B cell (primary cell): Measurements from ENCODE around the gene HS3ST2. TPM values are rescaled to one million over a fixed set of nuclear protein-coding genes. Genes with fewer than 3 reads are reported as not detected.

Experiments
- ATAC-seq: fragments of 200-7000 bp; cut with Tn5 transposase; one replicate; pipeline ENCODE4 v1.10.0; 2021; ENCODE audit warnings: low read depth, mild to moderate bottlenecking, moderate number of reproducible peaks, moderate library complexity
- CTCF ChIA-PET: fragments of 350-600 bp; sonication (Branson Sonifier 250); formaldehyde crosslinking; loops from one replicate; lab custom pipeline; 2021; ENCODE audit warnings: antibody characterized with exemption, inconsistent platforms; lab: Charles Lee
- POLR2A ChIA-PET: fragments of 350-600 bp; sonication (Branson Sonifier 250); formaldehyde crosslinking; loops from one replicate; lab custom pipeline; 2021; ENCODE audit warnings: antibody characterized with exemption; lab: Charles Lee
- DNase-seq: peaks from one replicate; pipeline ENCODE4 v3.0.0; 2013
- H2AFZ ChIP-seq: 2 replicates; pipeline ENCODE4 v1.6.1; 2012; ENCODE audit warnings: mild to moderate bottlenecking, low read depth, low read length; ENCODE audit not compliant: insufficient read depth, poor library complexity, severe bottlenecking
- H3K27ac ChIP-seq, 2 donors: 1 replicate in 1 of 2; 2 replicates in 1 of 2; pipeline ENCODE4 v1.5.1; 2012 to 2013; ENCODE audit warnings: low read length in 2 of 2, mild to moderate bottlenecking in 2 of 2, moderate library complexity in 1 of 2
- H3K27me3 ChIP-seq, 4 experiments: fragments of 200-600 bp in 1 of 4; sonication (generic) in 1 of 4; replicated peaks in 1 of 4; 1 replicate in 2 of 4; 2 replicates in 2 of 4; pipeline versions ENCODE4 v1.6.1 to v1.7.0; 2013 to 2016; ENCODE audit warnings: low read length in 3 of 4, mild to moderate bottlenecking in 2 of 4, mixed read lengths in 1 of 4, moderate library complexity in 1 of 4; ENCODE audit not compliant: insufficient read depth in 4 of 4, control insufficient read depth in 3 of 4; ENCODE audit errors: control extremely low read depth in 1 of 4
- H3K36me3 ChIP-seq, 2 experiments: replicated peaks in 1 of 2; 1 replicate in 1 of 2; 2 replicates in 1 of 2; pipeline versions ENCODE4 v1.6.1 to v1.7.1; 2013; ENCODE audit warnings: low read length in 1 of 2; ENCODE audit not compliant: insufficient read depth in 2 of 2, control insufficient read depth in 1 of 2; ENCODE audit errors: control extremely low read depth in 1 of 2, extremely low read depth in 1 of 2
- H3K4me1 ChIP-seq, 2 donors: fragments of 200-600 bp in 1 of 2; sonication (generic) in 1 of 2; 1 replicate in 1 of 2; 2 replicates in 1 of 2; pipeline versions ENCODE4 v1.5.1 to v1.6.1; 2013 to 2017; ENCODE audit warnings: low read length in 2 of 2; ENCODE audit not compliant: control insufficient read depth in 2 of 2, insufficient read depth in 2 of 2
- H3K4me2 ChIP-seq: replicated peaks from 2 replicates; pipeline ENCODE3; 2012; ENCODE audit warnings: mild to moderate bottlenecking, low read depth, low read length; ENCODE audit not compliant: poor library complexity, severe bottlenecking
- H3K4me3 ChIP-seq, 5 experiments: fragments of 200-600 bp in 1 of 5; sonication (generic) in 1 of 5; 1 replicate in 3 of 5; 2 replicates in 2 of 5; pipeline versions ENCODE4 v1.5.1 to v1.7.0; 2011 to 2016; ENCODE audit warnings: low read length in 4 of 5, mild to moderate bottlenecking in 4 of 5, low read depth in 2 of 5, control low read depth in 1 of 5, moderate library complexity in 1 of 5; ENCODE audit not compliant: insufficient read depth in 1 of 5; ENCODE audit errors: control extremely low read depth in 1 of 5, extremely low read depth in 1 of 5
- H3K79me2 ChIP-seq: fragments of 200-600 bp; sonication (generic); one replicate; pipeline ENCODE4 v1.6.0; 2016; ENCODE audit warnings: low read length; ENCODE audit not compliant: control insufficient read depth, insufficient read depth
- H3K9ac ChIP-seq: fragments of 200-600 bp; sonication (generic); 2 replicates; pipeline ENCODE4 v1.6.1; 2017; ENCODE audit warnings: mild to moderate bottlenecking, low read length, moderate library complexity
- H3K9me3 ChIP-seq, 3 donors: one replicate each; pipeline versions ENCODE4 v1.6.1 to v1.7.1; 2013; ENCODE audit warnings: low read length in 2 of 3; ENCODE audit not compliant: control insufficient read depth in 2 of 3, insufficient read depth in 1 of 3; ENCODE audit errors: control extremely low read depth in 1 of 3
- H4K20me1 ChIP-seq: 2 replicates; pipeline ENCODE4 v1.6.0; 2012; ENCODE audit warnings: mild to moderate bottlenecking, low read length; ENCODE audit not compliant: insufficient read depth, control insufficient read depth, poor library complexity, severe bottlenecking
- H3K27ac Mint-ChIP-seq: one replicate; pipeline ENCODE4 v1.8.0; 2021; ENCODE audit warnings: mixed read lengths
- H3K27me3 Mint-ChIP-seq: one replicate; pipeline ENCODE4 v1.8.0; 2021; ENCODE audit warnings: mixed read lengths
- H3K4me1 Mint-ChIP-seq: one replicate; pipeline ENCODE4 v1.8.0; 2021; ENCODE audit warnings: mixed read lengths
- H3K4me3 Mint-ChIP-seq: one replicate; pipeline ENCODE4 v1.8.0; 2021; ENCODE audit warnings: mixed read lengths
- H3K9me3 Mint-ChIP-seq: one replicate; pipeline ENCODE4 v1.8.0; 2022; ENCODE audit warnings: mixed read lengths; ENCODE audit not compliant: insufficient read depth
- EZH2 ChIP-seq: IDR thresholded peaks from 2 replicates; pipeline ENCODE4 v1.6.1; 2012; ENCODE audit warnings: borderline replicate concordance, low read depth, mild to moderate bottlenecking, moderate library complexity, low read length; ENCODE audit not compliant: insufficient read depth, poor library complexity, severe bottlenecking
- WGBS: methylation state at CpG from one replicate; pipeline ENCODE4 v1.1.5; 2013; ENCODE audit warnings: missing lambda C conversion rate; ENCODE audit not compliant: insufficient coverage; 5-methylcytosine and 5-hydroxymethylcytosine counted together
- intact Hi-C: fragments of 100-400 bp; cut with micrococcal nuclease; formaldehyde crosslinking; loops from one replicate; pipeline ENCODE4 v1.10.0; 2022
- polyA plus RNA-seq: library from polyadenylated mRNA; depleted of rRNA; stranded (reverse); fragments of >200 nt; gene quantifications from 2 replicates; pipeline ENCODE4 v1.2.3, GENCODE V29; 2012
- total RNA-seq, 2 donors: library from RNA; stranded (reverse); fragments of 120-200 nt in 1 of 2; gene quantifications; 1 replicate in 1 of 2; 2 replicates in 1 of 2; pipeline versions ENCODE4 v1.2.3 to v1.2.4, GENCODE V29; 2013 to 2022
- TF ChIP-seq, protein P1 (sequence below): fragments of 200-600 bp; IDR thresholded peaks from one replicate; pipeline ENCODE4 v1.8.0; 2022; ENCODE audit warnings: antibody characterized with exemption, mild to moderate bottlenecking

Gene HS3ST2
- total and polyA plus RNA-seq, 2 donors (not counting 1 experiment from before 2014, with no cell fraction given) = not detected

- Histone ChIP-seq H3K79me2 (no peaks in the 10 kb centered on the region), H3K27me3 (peaks cover 0 to 38% (median 18%) of the 10 kb centered on the region in 4 experiments), H4K20me1 (no peaks in the 10 kb centered on the region), H3K9ac (no peak overlapping the region), H2AFZ (no peak overlapping the region), H3K36me3 (no peaks in the 10 kb centered on the region), H3K9me3 (peaks cover 6 to 28% (median 20%) of the 10 kb centered on the region in 3 donors), H3K27ac (no peak overlapping the region), H3K4me3 (no peak overlapping the region), H3K4me2 (no peak overlapping the region), H3K4me1 (peaks cover 22 to 23% of the 10 kb centered on the region in 2 donors)
- ATAC-seq (no peak), DNase-seq (no peak)
- POLR2A ChIA-PET = no interaction called here
- WGBS = no CpG with 5 or more reads among the region's 1 CpG
- no peaks in the 10 kb centered on the region for H3K9me3 Mint-ChIP-seq
- TF ChIP-seq, protein P1, sequence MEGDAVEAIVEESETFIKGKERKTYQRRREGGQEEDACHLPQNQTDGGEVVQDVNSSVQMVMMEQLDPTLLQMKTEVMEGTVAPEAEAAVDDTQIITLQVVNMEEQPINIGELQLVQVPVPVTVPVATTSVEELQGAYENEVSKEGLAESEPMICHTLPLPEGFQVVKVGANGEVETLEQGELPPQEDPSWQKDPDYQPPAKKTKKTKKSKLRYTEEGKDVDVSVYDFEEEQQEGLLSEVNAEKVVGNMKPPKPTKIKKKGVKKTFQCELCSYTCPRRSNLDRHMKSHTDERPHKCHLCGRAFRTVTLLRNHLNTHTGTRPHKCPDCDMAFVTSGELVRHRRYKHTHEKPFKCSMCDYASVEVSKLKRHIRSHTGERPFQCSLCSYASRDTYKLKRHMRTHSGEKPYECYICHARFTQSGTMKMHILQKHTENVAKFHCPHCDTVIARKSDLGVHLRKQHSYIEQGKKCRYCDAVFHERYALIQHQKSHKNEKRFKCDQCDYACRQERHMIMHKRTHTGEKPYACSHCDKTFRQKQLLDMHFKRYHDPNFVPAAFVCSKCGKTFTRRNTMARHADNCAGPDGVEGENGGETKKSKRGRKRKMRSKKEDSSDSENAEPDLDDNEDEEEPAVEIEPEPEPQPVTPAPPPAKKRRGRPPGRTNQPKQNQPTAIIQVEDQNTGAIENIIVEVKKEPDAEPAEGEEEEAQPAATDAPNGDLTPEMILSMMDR = no peak
- TF ChIP-seq EZH2 = no peak
- no peak overlapping the region for H3K4me3 Mint-ChIP-seq
- intact Hi-C loops = no loop called here
- no peak overlapping the region for H3K27ac Mint-ChIP-seq
- no peaks in the 10 kb centered on the region for H3K4me1 Mint-ChIP-seq
- peaks cover 26% of the 10 kb centered on the region for H3K27me3 Mint-ChIP-seq
- CTCF ChIA-PET = no interaction called here
Observed at GRCh38 chr16:22897184-22897583, 83.2 kb downstream of the HS3ST2 start.

GRCh38 chr16:22898131-22898530 lies 84.2 kb downstream of the HS3ST2 start:
- peaks cover 22 to 23% of the 10 kb centered on the region in 2 donors for H3K4me1 ChIP-seq
- no peak for TF ChIP-seq EZH2
- TF ChIP-seq, protein P1 = no peak
- Mint-ChIP-seq H3K4me1 (no peaks in the 10 kb centered on the region), H3K27ac (no peak overlapping the region), H3K27me3 (peaks cover 32% of the 10 kb centered on the region), H3K4me3 (no peak overlapping the region), H3K9me3 (no peaks in the 10 kb centered on the region)
- no peak overlapping the region for H3K4me2 ChIP-seq
- intact Hi-C loops = no loop called here
- DNase-seq = no peak
- CTCF ChIA-PET = no interaction called here
- peaks cover 6 to 28% (median 24%) of the 10 kb centered on the region in 3 donors for H3K9me3 ChIP-seq
- H3K36me3 ChIP-seq = no peaks in the 10 kb centered on the region
- no peak overlapping the region for H3K27ac ChIP-seq
- no peak for ATAC-seq
- POLR2A ChIA-PET = no interaction called here
- H2AFZ ChIP-seq = no peak overlapping the region
- H3K4me3 ChIP-seq = no peak overlapping the region
- H3K79me2 ChIP-seq = no peaks in the 10 kb centered on the region
- H3K27me3 ChIP-seq = peaks cover 0 to 39% (median 21%) of the 10 kb centered on the region in 4 experiments
- H4K20me1 ChIP-seq = no peaks in the 10 kb centered on the region
- no peak overlapping the region for H3K9ac ChIP-seq
